Naive thymus-derived CD8-positive, alpha-beta T cell (primary cell): ENCODE measurements around the gene KRTAP2-2. TPM values are rescaled to one million over a fixed set of nuclear protein-coding genes. Genes with fewer than 3 reads are reported as not detected.
A peak's percentile ranks its signal among the peaks of the same experiment; 100 is the strongest.
"Not testable (repeated sequence)": the region's sequence is repeated elsewhere in the genome, so short reads cannot be mapped to it uniquely, and the experiment has no call there.

Experiments
- ATAC-seq, 2 donors: fragments of 150-1000 bp; cut with Tn5 transposase in 1 of 2; sonication (Bioruptor Pico), chemical (Tn5 transposase) in 1 of 2; 1 replicate in 1 of 2; 2 replicates in 1 of 2; pipeline ENCODE4 v1.10.0; 2021; ENCODE audit warnings: mild to moderate bottlenecking in 2 of 2, moderate library complexity in 2 of 2
- POLR2A ChIA-PET: fragments of 350-600 bp; sonication (Branson Sonifier 250); formaldehyde crosslinking; loops from one replicate; lab custom pipeline; 2021; ENCODE audit warnings: antibody characterized with exemption; lab: Charles Lee
- DNase-seq, 10 donors: peaks; one replicate each; pipeline versions ENCODE4 v3.0.0 to v3.0.0-alpha.2; 2020 to 2022
- H3K27ac Mint-ChIP-seq, 10 donors: one replicate each; pipeline ENCODE4 v1.8.0; 2020 to 2022; ENCODE audit warnings: mild to moderate bottlenecking in 10 of 10, mixed read lengths in 10 of 10, moderate library complexity in 4 of 10, inconsistent platforms in 1 of 10
- H3K27me3 Mint-ChIP-seq, 5 donors: one replicate each; pipeline ENCODE4 v1.8.0; 2021 to 2022; ENCODE audit warnings: mixed read lengths in 5 of 5
- H3K36me3 Mint-ChIP-seq, 3 donors: one replicate each; pipeline ENCODE4 v1.8.0; 2020 to 2022; ENCODE audit warnings: mixed read lengths in 3 of 3, mild to moderate bottlenecking in 2 of 3, inconsistent platforms in 1 of 3
- H3K4me1 Mint-ChIP-seq, 4 donors: one replicate each; pipeline ENCODE4 v1.8.0; 2021 to 2022; ENCODE audit warnings: mixed read lengths in 4 of 4
- H3K4me3 Mint-ChIP-seq, 10 donors: one replicate each; pipeline ENCODE4 v1.8.0; 2020 to 2022; ENCODE audit warnings: mild to moderate bottlenecking in 10 of 10, mixed read lengths in 10 of 10, moderate library complexity in 6 of 10, inconsistent platforms in 1 of 10
- H3K9me3 Mint-ChIP-seq, 9 donors: one replicate each; pipeline ENCODE4 v1.8.0; 2020 to 2022; ENCODE audit warnings: mixed read lengths in 9 of 9, mild to moderate bottlenecking in 3 of 9, inconsistent platforms in 1 of 9, moderate library complexity in 1 of 9
- polyA plus RNA-seq, 3 donors: library from polyadenylated mRNA; unstranded; fragments of 300-500 nt; fragmentation: Illumina TruSeq; gene quantifications; one replicate each; pipeline ENCODE4 v1.2.3, GENCODE V29; 2021
- total RNA-seq, 8 experiments: library from RNA in 2 of 8; stranded (reverse) in 2 of 8; gene quantifications; one replicate each; pipeline ENCODE4 v1.2.3 and lab custom pipeline; 2021 to 2026

The KRTAP2-2 gene
- total and polyA plus RNA-seq, 5 experiments from 2014 or later: not detected

- DNase-seq (no peak), ATAC-seq (no peak)
- no peaks in the 10 kb centered on the region for H3K36me3 Mint-ChIP-seq
- H3K27ac Mint-ChIP-seq: no peak overlapping the region
- H3K27me3 Mint-ChIP-seq: peaks cover 0 to 10% (median 6%) of the 10 kb centered on the region in 5 donors
- POLR2A ChIA-PET: interaction anchor here (0.6 kb wide), 1 partner anchor 404 kb away, joined by 5 read pairs; no protein-coding TSS in a partner anchor
- no peak overlapping the region for H3K4me3 Mint-ChIP-seq
- H3K4me1 Mint-ChIP-seq: no peaks in the 10 kb centered on the region
- no peaks in the 10 kb centered on the region for H3K9me3 Mint-ChIP-seq
These were observed 27.6 kb upstream of the KRTAP2-2 start for GRCh38 chr17:41082626-41083025.

- Mint-ChIP-seq H3K36me3 (no peaks in the 10 kb centered on the region), H3K27ac (no peak overlapping the region), H3K9me3 (no peaks in the 10 kb centered on the region), H3K4me3 (no peak overlapping the region), H3K27me3 (peaks cover 4 to 22% (median 15%) of the 10 kb centered on the region in 5 donors), H3K4me1 (peaks cover 0 to 2% (median 0%) of the 10 kb centered on the region in 4 donors)
- ATAC-seq (no peak), DNase-seq (no peak)
- POLR2A ChIA-PET: no interaction called here
These were observed 21.8 kb upstream of the KRTAP2-2 start for GRCh38 chr17:41076788-41077187.

GRCh38 chr17:41073676-41074075 is 18.6 kb upstream of the KRTAP2-2 start:
- POLR2A ChIA-PET: no interaction called here
- peaks cover 0 to 6% (median 2%) of the 10 kb centered on the region in 4 donors for H3K4me1 Mint-ChIP-seq
- peaks cover 4 to 22% (median 12%) of the 10 kb centered on the region in 5 donors for H3K27me3 Mint-ChIP-seq
- DNase-seq: no peak
- H3K9me3 Mint-ChIP-seq: no peaks in the 10 kb centered on the region
- H3K27ac Mint-ChIP-seq: no peak overlapping the region
- ATAC-seq: no peak
- no peaks in the 10 kb centered on the region for H3K36me3 Mint-ChIP-seq
- H3K4me3 Mint-ChIP-seq: no peak overlapping the region

GRCh38 chr17:41071606-41072360 is 16.8 kb upstream of the KRTAP2-2 start:
- POLR2A ChIA-PET: no interaction called here
- Mint-ChIP-seq H3K36me3 (no peaks in the 10 kb centered on the region), H3K4me3 (no peak overlapping the region), H3K27me3 (peaks cover 4 to 19% (median 11%) of the 10 kb centered on the region in 5 donors), H3K27ac (no peak overlapping the region), H3K4me1 (peaks cover 0 to 6% (median 2%) of the 10 kb centered on the region in 4 donors), H3K9me3 (no peaks in the 10 kb centered on the region)
- DNase-seq: no peak
- no peak for ATAC-seq

- DNase-seq (no peak), ATAC-seq (no peak)
- no peaks in the 10 kb centered on the region for H3K9me3 Mint-ChIP-seq
- no peaks in the 10 kb centered on the region for H3K36me3 Mint-ChIP-seq
- H3K4me1 Mint-ChIP-seq: peaks cover 0 to 6% (median 1%) of the 10 kb centered on the region in 4 donors
- H3K27me3 Mint-ChIP-seq: peaks cover 0 to 2% (median 0%) of the 10 kb centered on the region in 5 donors
- POLR2A ChIA-PET: no interaction called here
- no peak overlapping the region for H3K27ac Mint-ChIP-seq
- H3K4me3 Mint-ChIP-seq: no peak overlapping the region
These were observed 14.0 kb upstream of the KRTAP2-2 start for GRCh38 chr17:41069031-41069430.

GRCh38 chr17:41067281-41067680 is 12.3 kb upstream of the KRTAP2-2 start:
- H3K27ac Mint-ChIP-seq: no peak overlapping the region
- peaks cover 0 to 7% (median 2%) of the 10 kb centered on the region in 5 donors for H3K27me3 Mint-ChIP-seq
- H3K4me3 Mint-ChIP-seq: no peak overlapping the region
- H3K9me3 Mint-ChIP-seq: no peaks in the 10 kb centered on the region
- peaks cover 0 to 6% (median 1%) of the 10 kb centered on the region in 4 donors for H3K4me1 Mint-ChIP-seq
- no peaks in the 10 kb centered on the region for H3K36me3 Mint-ChIP-seq
- POLR2A ChIA-PET: no interaction called here
- ATAC-seq: no peak
- DNase-seq: no peak

- no peak within 1 kb of the TSS for H3K27ac Mint-ChIP-seq
- H3K4me3 Mint-ChIP-seq: no peak within 1 kb of the TSS
- ATAC-seq (no peak), DNase-seq (no peak)
- H3K4me1 Mint-ChIP-seq: peaks cover 0 to 6% (median 1%) of the 10 kb centered on the region in 4 donors
- H3K36me3 Mint-ChIP-seq: no peaks in the 10 kb centered on the region
- POLR2A ChIA-PET: no interaction called here
- H3K27me3 Mint-ChIP-seq: peaks cover under 1 to 13% (median 5%) of the 10 kb centered on the region in 5 donors
- no peaks in the 10 kb centered on the region for H3K9me3 Mint-ChIP-seq
These were observed 11.0 kb upstream of the KRTAP2-2 start, which contains the start of gene KRTAP2-4 for GRCh38 chr17:41065829-41066624. Gene KRTAP2-4, minus strand, starts transcription at chr17:41065879. Its CDS starts 34 bp downstream, at chr17:41065845.

- POLR2A ChIA-PET, H3K36me3 Mint-ChIP-seq, DNase-seq, H3K27ac Mint-ChIP-seq, H3K4me3 Mint-ChIP-seq, ATAC-seq, H3K4me1 Mint-ChIP-seq, H3K9me3 Mint-ChIP-seq: not testable (repeated sequence)
- peaks cover 8 to 20% (median 11%) of the 10 kb centered on the region in 5 donors for H3K27me3 Mint-ChIP-seq
These were observed 10.1 kb upstream of the KRTAP2-2 start for GRCh38 chr17:41065016-41065689.

GRCh38 chr17:41064301-41064700 is 9.3 kb upstream of the KRTAP2-2 start:
- Mint-ChIP-seq H3K4me1 (peaks cover 0 to 5% (median 1%) of the 10 kb centered on the region in 4 donors), H3K27me3 (peaks cover 11 to 24% (median 18%) of the 10 kb centered on the region in 5 donors), H3K27ac (no peak overlapping the region), H3K9me3 (no peaks in the 10 kb centered on the region), H3K4me3 (no peak overlapping the region), H3K36me3 (no peaks in the 10 kb centered on the region)
- ATAC-seq: no peak
- POLR2A ChIA-PET: no interaction called here
- DNase-seq: no peak

GRCh38 chr17:41063449-41063848 is 8.4 kb upstream of the KRTAP2-2 start:
- H3K9me3 Mint-ChIP-seq: no peaks in the 10 kb centered on the region
- no peak overlapping the region for H3K27ac Mint-ChIP-seq
- H3K4me3 Mint-ChIP-seq: no peak overlapping the region
- DNase-seq (no peak), ATAC-seq (no peak)
- H3K27me3 Mint-ChIP-seq: peaks cover 14 to 32% (median 21%) of the 10 kb centered on the region in 5 donors
- POLR2A ChIA-PET: no interaction called here
- no peaks in the 10 kb centered on the region for H3K36me3 Mint-ChIP-seq
- H3K4me1 Mint-ChIP-seq: no peaks in the 10 kb centered on the region

GRCh38 chr17:41061964-41062363 is 6.9 kb upstream of the KRTAP2-2 start:
- Mint-ChIP-seq H3K27me3 (peaks cover 14 to 41% (median 22%) of the 10 kb centered on the region in 5 donors), H3K27ac (no peak overlapping the region), H3K9me3 (peaks cover 0 to 7% (median 0%) of the 10 kb centered on the region in 9 donors), H3K36me3 (peaks cover 0 to 7% (median 4%) of the 10 kb centered on the region in 3 donors), H3K4me3 (no peak overlapping the region), H3K4me1 (no peaks in the 10 kb centered on the region)
- ATAC-seq (no peak), DNase-seq (no peak)
- POLR2A ChIA-PET: no interaction called here

- Mint-ChIP-seq H3K36me3 (peaks cover 0 to 7% (median 4%) of the 10 kb centered on the region in 3 donors), H3K9me3 (peaks cover 0 to 7% (median 0%) of the 10 kb centered on the region in 9 donors), H3K4me1 (no peaks in the 10 kb centered on the region), H3K27me3 (peaks cover 14 to 56% (median 29%) of the 10 kb centered on the region in 5 donors), H3K4me3 (no peak within 1 kb of the TSS), H3K27ac (peak within 1 kb of the TSS in 2 of 10 donors; percentile 6)
- ATAC-seq (no peak), DNase-seq (no peak)
- POLR2A ChIA-PET: no interaction called here
These were observed 5.1 kb upstream of the KRTAP2-2 start, which contains the start of gene KRTAP2-3 for GRCh38 chr17:41060052-41060604. Gene KRTAP2-3, minus strand, starts transcription at chr17:41060114. Its CDS starts 64 bp downstream, at chr17:41060050.
